Activated CD8-positive, alpha-beta T cell treated with anti-CD3 and anti-CD28 coated beads for 36 hours (primary cell): ENCODE results near the gene B3GAT1. TPM values are rescaled to one million over a fixed set of nuclear protein-coding genes. Genes with fewer than 3 reads are reported as not detected.

ENCODE experiments used
- ATAC-seq: fragments of 200-7000 bp; cut with Tn5 transposase; one replicate; pipeline ENCODE4 v1.10.0; 2021; ENCODE audit warnings: mild to moderate bottlenecking, moderate library complexity
- CTCF ChIA-PET: fragments of 350-600 bp; sonication (Branson Sonifier 250); formaldehyde crosslinking; loops from one replicate; lab custom pipeline; 2021; ENCODE audit warnings: antibody characterized with exemption; lab: Charles Lee
- POLR2A ChIA-PET: fragments of 350-600 bp; sonication (Branson Sonifier 250); formaldehyde crosslinking; loops from one replicate; lab custom pipeline; 2021; ENCODE audit warnings: antibody characterized with exemption; lab: Charles Lee
- DNase-seq: peaks from one replicate; pipeline ENCODE4 v3.0.0-alpha.2; 2020
- H3K27ac Mint-ChIP-seq: one replicate; pipeline ENCODE4 v1.8.0; 2021; ENCODE audit warnings: mild to moderate bottlenecking, mixed read lengths
- H3K27me3 Mint-ChIP-seq: one replicate; pipeline ENCODE4 v1.8.0; 2021; ENCODE audit warnings: mixed read lengths
- H3K36me3 Mint-ChIP-seq: one replicate; pipeline ENCODE4 v1.8.0; 2021; ENCODE audit warnings: low read depth, mixed read lengths
- H3K4me1 Mint-ChIP-seq: one replicate; pipeline ENCODE4 v1.8.0; 2021; ENCODE audit warnings: low read depth, mixed read lengths
- H3K4me3 Mint-ChIP-seq: one replicate; pipeline ENCODE4 v1.8.0; 2021; ENCODE audit warnings: mild to moderate bottlenecking, moderate library complexity, mixed read lengths
- H3K9me3 Mint-ChIP-seq: one replicate; pipeline ENCODE4 v1.8.0; 2021; ENCODE audit warnings: mixed read lengths
- intact Hi-C: fragments of 100-400 bp; cut with micrococcal nuclease; formaldehyde crosslinking; loops from one replicate; pipeline ENCODE4 v1.10.0; 2022
- total RNA-seq, 2 experiments: library from RNA; stranded (reverse); gene quantifications; one replicate each; pipeline ENCODE4 v1.2.3, GENCODE V29; 2021
- TF ChIP-seq, protein P1 (sequence below): fragments of 200-600 bp; IDR thresholded peaks from one replicate; pipeline ENCODE4 v1.8.0; 2022; ENCODE audit warnings: antibody characterized with exemption, mild to moderate bottlenecking

Gene B3GAT1
- total RNA-seq, 2 experiments from 2014 or later: 0.07 TPM; not detected in 1

DNA sequence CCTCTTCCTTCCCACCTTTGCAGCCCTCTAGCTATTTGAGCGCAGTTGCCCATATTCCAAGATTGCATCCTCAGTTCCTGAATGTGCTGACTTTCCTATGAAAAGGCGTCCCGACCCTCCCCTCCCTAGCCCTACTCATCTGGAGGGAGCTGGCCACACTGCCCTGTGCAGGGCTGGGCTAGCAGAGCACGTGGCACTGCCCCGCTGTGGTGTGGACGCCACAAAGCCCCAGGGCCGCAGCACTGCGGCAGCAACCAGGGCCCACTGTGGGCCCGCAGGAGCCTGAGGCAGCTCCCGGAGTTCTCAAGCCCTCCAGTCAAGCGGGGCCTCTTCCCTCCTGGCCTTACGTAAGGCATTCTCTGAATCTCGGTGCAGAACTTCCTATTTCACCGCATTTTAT lies 27.6 kb downstream of the B3GAT1 start:
- Mint-ChIP-seq H3K27ac (no peak overlapping the region), H3K4me3 (no peak overlapping the region), H3K27me3 (peaks cover 27% of the 10 kb centered on the region), H3K36me3 (no peaks in the 10 kb centered on the region), H3K9me3 (no peaks in the 10 kb centered on the region), H3K4me1 (peaks cover 17% of the 10 kb centered on the region)
- intact Hi-C loops: no loop called here
- ChIA-PET CTCF (interaction anchor here (0.7 kb wide), 1 partner anchor 15 kb away, joined by 3 read pairs; no protein-coding TSS in a partner anchor), POLR2A (no interaction called here)
- ATAC-seq (no peak), DNase-seq (no peak)
- TF ChIP-seq, protein P1, sequence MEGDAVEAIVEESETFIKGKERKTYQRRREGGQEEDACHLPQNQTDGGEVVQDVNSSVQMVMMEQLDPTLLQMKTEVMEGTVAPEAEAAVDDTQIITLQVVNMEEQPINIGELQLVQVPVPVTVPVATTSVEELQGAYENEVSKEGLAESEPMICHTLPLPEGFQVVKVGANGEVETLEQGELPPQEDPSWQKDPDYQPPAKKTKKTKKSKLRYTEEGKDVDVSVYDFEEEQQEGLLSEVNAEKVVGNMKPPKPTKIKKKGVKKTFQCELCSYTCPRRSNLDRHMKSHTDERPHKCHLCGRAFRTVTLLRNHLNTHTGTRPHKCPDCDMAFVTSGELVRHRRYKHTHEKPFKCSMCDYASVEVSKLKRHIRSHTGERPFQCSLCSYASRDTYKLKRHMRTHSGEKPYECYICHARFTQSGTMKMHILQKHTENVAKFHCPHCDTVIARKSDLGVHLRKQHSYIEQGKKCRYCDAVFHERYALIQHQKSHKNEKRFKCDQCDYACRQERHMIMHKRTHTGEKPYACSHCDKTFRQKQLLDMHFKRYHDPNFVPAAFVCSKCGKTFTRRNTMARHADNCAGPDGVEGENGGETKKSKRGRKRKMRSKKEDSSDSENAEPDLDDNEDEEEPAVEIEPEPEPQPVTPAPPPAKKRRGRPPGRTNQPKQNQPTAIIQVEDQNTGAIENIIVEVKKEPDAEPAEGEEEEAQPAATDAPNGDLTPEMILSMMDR: no peak

DNA sequence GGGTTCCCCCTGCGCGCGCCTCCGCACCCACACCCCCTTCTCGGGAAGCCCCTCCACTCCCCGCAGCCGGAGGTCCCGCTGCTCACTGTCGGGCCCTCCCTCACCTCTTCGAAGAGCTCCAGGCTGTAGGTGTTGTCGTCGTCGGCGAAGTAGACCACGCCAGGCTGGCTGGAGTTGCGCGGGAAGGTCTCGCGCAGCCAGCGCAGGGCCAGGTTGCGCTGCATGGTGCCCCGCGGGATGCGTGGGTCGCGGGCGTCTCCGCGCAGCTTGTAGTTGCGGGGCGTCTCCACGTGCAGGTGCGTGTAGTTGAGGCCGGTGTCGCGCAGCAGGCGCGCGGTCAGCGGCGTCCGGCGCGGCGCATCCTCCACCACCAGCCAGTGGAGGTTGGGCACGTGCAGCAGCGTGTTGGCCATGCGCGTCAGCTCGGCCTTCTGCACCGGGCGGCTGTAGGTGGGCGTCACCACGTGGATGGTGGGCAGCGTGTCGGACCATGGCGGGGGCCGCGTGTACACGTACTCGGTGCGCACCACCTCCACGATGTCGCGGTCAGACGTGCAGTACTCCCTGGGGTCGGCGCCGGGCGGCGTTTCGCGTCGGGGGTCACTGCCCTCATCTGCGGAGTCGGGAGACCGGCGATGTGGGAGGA lies 28.3 kb downstream of the B3GAT1 start:
- DNase-seq (no peak), ATAC-seq (no peak)
- H3K27ac Mint-ChIP-seq: no peak overlapping the region
- CTCF ChIA-PET: no interaction called here
- TF ChIP-seq, protein P1: no peak
- peaks cover 25% of the 10 kb centered on the region for H3K27me3 Mint-ChIP-seq
- H3K9me3 Mint-ChIP-seq: no peaks in the 10 kb centered on the region
- POLR2A ChIA-PET: interaction anchor here (0.8 kb wide), 1 partner anchor 15 kb away, joined by 3 read pairs; no protein-coding TSS in a partner anchor
- H3K36me3 Mint-ChIP-seq: no peaks in the 10 kb centered on the region
- H3K4me3 Mint-ChIP-seq: no peak overlapping the region
- peaks cover 17% of the 10 kb centered on the region for H3K4me1 Mint-ChIP-seq
- intact Hi-C loops: no loop called here

DNA sequence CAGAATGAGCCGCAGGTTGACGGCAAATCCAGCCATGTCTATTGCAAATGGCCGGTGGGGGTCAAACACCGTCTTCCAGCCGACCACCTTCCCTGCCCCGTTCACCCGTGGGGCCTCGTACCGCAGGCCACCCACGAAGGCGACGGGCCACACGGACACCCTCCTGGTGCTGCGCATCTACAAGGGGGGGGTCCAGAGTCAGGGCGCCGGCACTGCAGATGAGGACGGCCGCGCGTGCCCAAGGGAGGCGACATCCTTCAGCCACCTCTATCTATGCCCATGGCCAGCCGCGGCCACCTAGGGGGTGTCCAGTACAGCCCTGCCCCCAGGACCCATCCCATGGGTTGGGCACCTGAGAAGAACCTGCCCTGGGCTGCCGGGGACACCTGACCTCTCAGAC lies 29.2 kb downstream of the B3GAT1 start:
- CTCF ChIA-PET: no interaction called here
- no peak for ATAC-seq
- POLR2A ChIA-PET: interaction anchor here (0.8 kb wide), 1 partner anchor 15 kb away, joined by 3 read pairs; no protein-coding TSS in a partner anchor
- DNase-seq: no peak
- no peak overlapping the region for H3K4me3 Mint-ChIP-seq
- no peaks in the 10 kb centered on the region for H3K36me3 Mint-ChIP-seq
- intact Hi-C loops: no loop called here
- peaks cover 17% of the 10 kb centered on the region for H3K4me1 Mint-ChIP-seq
- TF ChIP-seq, protein P1: no peak
- no peaks in the 10 kb centered on the region for H3K9me3 Mint-ChIP-seq
- H3K27ac Mint-ChIP-seq: no peak overlapping the region
- H3K27me3 Mint-ChIP-seq: peaks cover 21% of the 10 kb centered on the region

DNA sequence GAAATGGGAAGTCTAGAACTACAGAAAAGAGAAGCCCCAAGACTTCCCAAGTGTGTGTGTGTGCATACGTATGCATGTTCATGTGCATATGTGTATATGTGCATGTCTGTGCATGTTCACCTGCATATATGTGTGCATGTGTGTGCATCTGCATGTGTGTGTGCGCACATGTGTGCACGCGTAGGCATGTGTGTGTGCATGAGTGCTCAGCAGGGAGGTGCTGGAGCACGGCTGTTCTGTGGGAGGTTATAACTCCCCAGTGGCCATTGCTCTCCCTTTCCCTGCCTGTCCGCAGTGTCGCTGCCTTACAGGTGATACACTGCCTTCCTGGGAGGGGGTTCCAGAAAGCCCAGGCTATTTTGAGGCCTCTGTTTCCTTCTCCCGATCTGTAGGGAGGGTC lies 29.8 kb downstream of the B3GAT1 start:
- Mint-ChIP-seq H3K9me3 (no peaks in the 10 kb centered on the region), H3K36me3 (no peaks in the 10 kb centered on the region), H3K4me3 (no peak overlapping the region), H3K27me3 (peaks cover 19% of the 10 kb centered on the region), H3K27ac (no peak overlapping the region), H3K4me1 (peaks cover 15% of the 10 kb centered on the region)
- CTCF ChIA-PET: no interaction called here
- ATAC-seq (no peak), DNase-seq (no peak)
- TF ChIP-seq, protein P1: no peak
- POLR2A ChIA-PET: no interaction called here
- intact Hi-C loops: no loop called here

DNA sequence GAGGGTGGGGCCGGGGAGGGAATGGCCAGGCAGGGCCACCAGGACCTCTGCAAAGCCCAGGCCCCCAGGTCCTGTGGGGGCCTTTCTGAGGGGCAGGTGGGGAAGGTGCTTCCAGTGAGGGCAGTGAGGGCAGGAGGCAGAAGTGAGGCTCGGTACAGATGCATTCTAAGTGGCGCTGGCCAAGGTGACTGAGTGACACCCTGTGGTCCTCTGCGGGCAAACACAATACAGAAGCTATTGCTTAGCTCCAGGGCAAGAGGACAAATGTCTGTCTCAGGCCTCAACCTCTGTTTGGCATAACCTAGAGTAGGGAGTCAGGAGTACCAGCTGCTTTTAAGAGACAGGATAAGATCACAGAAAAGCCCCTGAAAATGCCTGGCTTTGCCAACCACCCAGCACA lies 31.3 kb downstream of the B3GAT1 start:
- intact Hi-C loops: no loop called here
- Mint-ChIP-seq H3K9me3 (no peaks in the 10 kb centered on the region), H3K4me1 (peaks cover under 1% of the 10 kb centered on the region), H3K27ac (no peak overlapping the region), H3K27me3 (peaks cover 8% of the 10 kb centered on the region), H3K4me3 (no peak overlapping the region), H3K36me3 (no peaks in the 10 kb centered on the region)
- POLR2A ChIA-PET: no interaction called here
- ATAC-seq: no peak
- CTCF ChIA-PET: no interaction called here
- TF ChIP-seq, protein P1: no peak
- no peak for DNase-seq
